GM12873 (cell line): Measurements from ENCODE around the gene POU2F2.

Experiments used
- TF ChIP-seq, protein P1 (sequence below): IDR thresholded peaks from 2 replicates; pipeline ENCODE4 v1.5.1; 2012; ENCODE audit warnings: low read depth, mild to moderate bottlenecking, moderate library complexity, low read length, control low read depth; ENCODE audit not compliant: insufficient read depth; ENCODE audit errors: missing control alignments

Gene POU2F2

GRCh38 chr19:42040031-42040430, 92.2 kb downstream of the POU2F2 start:
- TF ChIP-seq, protein P1, sequence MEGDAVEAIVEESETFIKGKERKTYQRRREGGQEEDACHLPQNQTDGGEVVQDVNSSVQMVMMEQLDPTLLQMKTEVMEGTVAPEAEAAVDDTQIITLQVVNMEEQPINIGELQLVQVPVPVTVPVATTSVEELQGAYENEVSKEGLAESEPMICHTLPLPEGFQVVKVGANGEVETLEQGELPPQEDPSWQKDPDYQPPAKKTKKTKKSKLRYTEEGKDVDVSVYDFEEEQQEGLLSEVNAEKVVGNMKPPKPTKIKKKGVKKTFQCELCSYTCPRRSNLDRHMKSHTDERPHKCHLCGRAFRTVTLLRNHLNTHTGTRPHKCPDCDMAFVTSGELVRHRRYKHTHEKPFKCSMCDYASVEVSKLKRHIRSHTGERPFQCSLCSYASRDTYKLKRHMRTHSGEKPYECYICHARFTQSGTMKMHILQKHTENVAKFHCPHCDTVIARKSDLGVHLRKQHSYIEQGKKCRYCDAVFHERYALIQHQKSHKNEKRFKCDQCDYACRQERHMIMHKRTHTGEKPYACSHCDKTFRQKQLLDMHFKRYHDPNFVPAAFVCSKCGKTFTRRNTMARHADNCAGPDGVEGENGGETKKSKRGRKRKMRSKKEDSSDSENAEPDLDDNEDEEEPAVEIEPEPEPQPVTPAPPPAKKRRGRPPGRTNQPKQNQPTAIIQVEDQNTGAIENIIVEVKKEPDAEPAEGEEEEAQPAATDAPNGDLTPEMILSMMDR: no peak

DNA sequence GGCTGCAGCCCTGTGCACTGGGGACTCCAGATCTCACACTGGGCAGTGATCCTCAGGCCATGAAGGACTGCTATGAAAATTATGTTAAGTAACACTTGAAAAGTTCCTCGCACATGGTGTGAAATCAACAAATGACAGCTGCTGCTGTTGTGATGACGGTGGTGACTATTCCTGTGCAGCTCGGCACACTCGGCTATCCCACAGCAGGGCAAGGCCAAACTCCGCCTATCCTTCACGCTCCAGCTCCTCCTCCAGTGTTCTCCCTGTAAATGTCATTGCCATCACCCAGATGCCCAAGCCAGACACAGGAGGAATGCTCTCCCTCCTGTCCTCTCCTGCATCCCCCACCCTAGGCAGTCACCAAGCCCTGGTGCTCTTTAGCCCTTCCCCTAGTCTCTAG, 93.6 kb downstream of the POU2F2 start:
- TF ChIP-seq, protein P1: no peak

DNA sequence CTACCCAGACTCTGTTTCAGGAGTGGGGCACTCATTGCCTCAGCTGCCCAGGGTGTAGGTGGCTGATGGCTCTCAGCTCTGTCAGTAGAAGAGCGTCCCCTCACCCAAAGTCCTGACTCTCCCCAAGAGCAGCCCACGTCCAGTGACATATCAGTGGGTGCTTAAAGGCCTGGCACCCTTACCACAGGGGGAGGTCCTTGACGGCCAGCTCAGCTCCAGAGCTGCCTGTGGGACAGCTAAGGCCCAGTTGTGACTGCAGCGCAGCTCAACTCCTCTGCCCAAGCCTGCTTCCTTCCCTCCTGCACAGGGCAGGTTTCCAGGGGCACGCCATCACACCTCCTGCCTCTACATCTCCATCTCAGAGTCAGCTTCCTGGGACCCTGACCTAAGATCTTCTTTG, 94.6 kb downstream of the POU2F2 start:
- TF ChIP-seq, protein P1: no peak
